Immature natural killer cell (primary cell): Measurements from ENCODE around the gene ABCG2. TPM values are rescaled to one million over a fixed set of nuclear protein-coding genes. Genes with fewer than 3 reads are reported as not detected.
"Not testable (repeated sequence)": the region's sequence is repeated elsewhere in the genome, so short reads cannot be mapped to it uniquely, and the experiment has no call there.

Experiments used
- DNase-seq, 3 donors: peaks; one replicate each; pipeline ENCODE4 v3.0.0; 2022; ENCODE audit warnings: mixed read lengths in 1 of 3
- H3K27ac Mint-ChIP-seq, 6 donors: one replicate each; pipeline ENCODE4 v1.8.0; 2020; ENCODE audit warnings: mixed read lengths in 6 of 6, mild to moderate bottlenecking in 5 of 6, inconsistent platforms in 4 of 6, moderate library complexity in 3 of 6
- H3K27me3 Mint-ChIP-seq, 3 donors: one replicate each; pipeline ENCODE4 v1.8.0; 2020 to 2021; ENCODE audit warnings: low read depth in 3 of 3, mild to moderate bottlenecking in 3 of 3, mixed read lengths in 3 of 3, moderate library complexity in 3 of 3, inconsistent platforms in 1 of 3
- H3K36me3 Mint-ChIP-seq, 3 donors: one replicate each; pipeline ENCODE4 v1.8.0; 2020; ENCODE audit warnings: mixed read lengths in 3 of 3, inconsistent platforms in 2 of 3, mild to moderate bottlenecking in 2 of 3
- H3K4me1 Mint-ChIP-seq, 2 donors: one replicate each; pipeline ENCODE4 v1.8.0; 2020; ENCODE audit warnings: inconsistent platforms in 2 of 2, mild to moderate bottlenecking in 2 of 2, mixed read lengths in 2 of 2, moderate library complexity in 1 of 2
- H3K4me3 Mint-ChIP-seq, 5 donors: one replicate each; pipeline ENCODE4 v1.8.0; 2020; ENCODE audit warnings: mild to moderate bottlenecking in 5 of 5, mixed read lengths in 5 of 5, inconsistent platforms in 3 of 5, moderate library complexity in 3 of 5
- H3K9me3 Mint-ChIP-seq, 6 donors: one replicate each; pipeline ENCODE4 v1.8.0; 2020; ENCODE audit warnings: mild to moderate bottlenecking in 6 of 6, mixed read lengths in 6 of 6, inconsistent platforms in 4 of 6, moderate library complexity in 3 of 6
- polyA plus RNA-seq, 3 donors: library from polyadenylated mRNA; unstranded; fragments of 300-500 nt; fragmentation: Illumina TruSeq; gene quantifications; one replicate each; pipeline ENCODE4 v1.2.3, GENCODE V29; 2021

ABCG2 gene
- polyA plus RNA-seq, 3 donors from 2014 or later, result 0.69 to 2.5 (median 1.3) TPM

DNA sequence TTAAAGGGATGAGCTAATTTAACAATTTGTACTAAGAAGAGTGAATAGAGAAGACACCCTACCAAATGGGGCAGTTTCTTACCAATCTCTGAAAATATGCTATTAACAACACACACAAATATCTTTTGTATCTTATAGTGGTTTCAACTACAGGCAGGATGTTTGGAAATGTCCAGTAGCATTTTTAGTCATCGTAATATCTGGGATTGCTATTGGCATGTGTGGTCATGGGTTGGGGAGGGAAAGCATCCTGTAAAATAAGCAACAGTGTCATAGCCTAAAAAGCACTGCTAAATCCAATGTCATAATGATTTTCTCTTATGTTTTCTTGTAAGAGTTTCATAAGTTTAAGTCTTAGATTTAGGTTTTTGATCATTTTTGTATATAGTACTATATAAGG lies 29.3 kb upstream of the ABCG2 start:
- peaks cover 0 to 4% (median 1%) of the 10 kb centered on the region in 3 donors for H3K27me3 Mint-ChIP-seq
- DNase-seq, result no peak
- peaks cover 0 to 6% of the 10 kb centered on the region in 2 donors for H3K4me1 Mint-ChIP-seq
- no peak overlapping the region for H3K4me3 Mint-ChIP-seq
- H3K9me3 Mint-ChIP-seq, result no peaks in the 10 kb centered on the region
- H3K36me3 Mint-ChIP-seq, result no peaks in the 10 kb centered on the region
- H3K27ac Mint-ChIP-seq, result no peak overlapping the region

DNA sequence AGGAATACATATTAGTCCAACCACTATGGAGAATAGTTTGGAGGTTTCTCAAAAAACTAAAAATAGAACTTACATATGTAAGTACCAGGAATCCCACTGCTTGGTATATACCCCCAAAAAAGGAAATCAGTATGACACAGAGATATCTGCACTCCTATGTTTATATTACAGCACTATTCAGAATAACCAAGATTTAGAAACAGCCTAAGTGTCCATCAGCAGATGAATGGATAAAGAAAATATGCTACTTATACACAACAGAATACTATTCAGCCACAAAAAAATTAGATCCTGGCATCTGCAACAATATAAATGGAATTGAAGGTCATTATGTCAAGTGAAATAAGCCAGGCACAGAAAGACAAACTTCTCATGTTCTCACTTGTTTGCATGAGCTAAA lies 27.5 kb upstream of the ABCG2 start:
- no peak for DNase-seq
- Mint-ChIP-seq H3K9me3 (peaks cover 0 to 1% (median 0%) of the 10 kb centered on the region in 6 donors), H3K27me3 (peaks cover 1 to 4% (median 2%) of the 10 kb centered on the region in 3 donors), H3K27ac (no peak overlapping the region), H3K36me3 (no peaks in the 10 kb centered on the region), H3K4me1 (peaks cover 0 to 12% of the 10 kb centered on the region in 2 donors), H3K4me3 (no peak overlapping the region)

DNA sequence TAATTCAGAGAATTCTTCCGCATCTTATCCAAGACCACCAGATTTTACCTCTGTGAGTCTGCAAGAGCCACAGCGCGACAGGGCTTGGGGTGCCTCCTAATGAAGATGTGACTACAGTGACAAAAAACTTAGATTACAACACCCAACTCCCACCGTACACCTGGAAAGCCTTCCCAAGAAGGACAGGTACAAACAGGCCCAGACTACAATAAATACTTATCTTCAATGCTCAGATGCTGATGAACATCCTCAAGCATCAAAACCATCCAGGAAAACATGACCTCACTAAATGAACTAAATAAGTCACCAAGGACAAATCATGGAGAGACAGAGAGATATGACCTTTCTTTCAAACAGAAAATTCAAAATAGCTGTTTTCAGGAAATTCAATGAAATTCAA lies 20.8 kb upstream of the ABCG2 start:
- Mint-ChIP-seq H3K9me3 (peaks cover 0 to 1% (median 0%) of the 10 kb centered on the region in 6 donors), H3K36me3 (peaks cover 0 to 4% (median 4%) of the 10 kb centered on the region in 3 donors), H3K27ac (no peak overlapping the region), H3K4me1 (peaks cover 0 to 12% of the 10 kb centered on the region in 2 donors), H3K27me3 (peaks cover 1 to 7% (median 3%) of the 10 kb centered on the region in 3 donors), H3K4me3 (no peak overlapping the region)
- no peak for DNase-seq

DNA sequence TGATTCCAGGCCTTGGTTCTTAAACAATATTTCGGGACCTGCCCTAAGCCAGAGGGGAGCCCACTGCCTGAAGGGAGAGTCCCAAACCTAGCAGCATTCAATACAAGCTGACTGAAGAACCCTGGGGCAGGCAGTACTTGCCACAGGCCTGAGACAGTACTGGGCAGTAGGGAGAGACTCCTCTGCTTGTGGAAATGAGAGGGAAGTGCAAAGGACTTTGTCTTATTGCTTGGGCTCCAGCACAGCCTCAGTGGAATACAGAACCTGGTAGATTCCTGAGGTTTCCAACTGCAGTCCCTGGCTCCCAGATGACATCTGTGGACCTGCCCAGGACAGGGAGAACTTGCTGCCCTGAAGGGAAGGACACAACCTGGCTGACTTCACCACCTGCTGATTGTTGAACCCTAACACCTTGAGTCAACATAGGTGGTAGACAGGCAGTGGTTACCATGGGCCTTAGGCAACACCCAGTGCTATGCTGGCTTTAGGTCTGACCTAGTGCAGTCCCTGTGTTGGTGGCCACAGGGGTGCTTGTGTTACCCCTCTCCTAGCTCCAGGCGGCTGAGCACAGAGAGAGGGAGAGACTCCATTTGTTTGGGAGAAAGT lies 20.3 kb upstream of the ABCG2 start:
- peaks cover 3 to 8% (median 3%) of the 10 kb centered on the region in 3 donors for H3K27me3 Mint-ChIP-seq
- no peak overlapping the region for H3K27ac Mint-ChIP-seq

DNA sequence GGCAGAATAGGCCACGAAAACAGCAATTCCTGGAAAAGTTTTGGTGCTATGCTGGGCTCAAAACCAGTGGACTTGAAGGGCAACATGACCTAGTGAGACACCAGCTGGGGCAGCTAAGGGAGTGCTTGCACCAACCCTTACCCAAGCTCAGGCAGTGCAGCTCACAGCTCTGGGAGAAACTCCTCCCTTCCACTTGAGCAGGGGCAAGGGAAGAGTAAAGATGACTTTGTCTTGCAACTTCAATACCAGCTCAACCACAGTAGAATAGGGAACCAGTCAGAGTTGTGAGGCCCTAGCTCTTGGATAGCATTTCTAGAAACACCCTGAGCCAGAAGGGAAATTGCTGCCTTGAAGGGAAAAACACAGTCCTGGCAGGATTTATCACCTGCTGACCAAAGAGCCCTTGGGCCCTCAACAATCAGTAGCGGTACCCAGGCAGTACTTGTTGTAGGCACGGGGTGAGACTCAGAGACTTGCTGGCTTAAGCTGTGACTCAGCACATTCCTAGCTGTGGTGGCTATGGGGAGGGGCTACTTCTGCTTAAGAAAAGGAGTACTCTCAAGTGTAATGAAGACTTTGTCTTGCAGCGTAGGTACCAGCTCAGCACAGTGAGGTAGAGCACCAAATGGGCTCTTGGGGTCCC lies 19.7 kb upstream of the ABCG2 start:
- no peak overlapping the region for H3K4me3 Mint-ChIP-seq
- H3K27ac Mint-ChIP-seq, result no peak overlapping the region
- peaks cover 0 to 9% of the 10 kb centered on the region in 2 donors for H3K4me1 Mint-ChIP-seq
- peaks cover 2 to 8% (median 2%) of the 10 kb centered on the region in 3 donors for H3K27me3 Mint-ChIP-seq
- H3K36me3 Mint-ChIP-seq, result peaks cover 0 to 4% (median 4%) of the 10 kb centered on the region in 3 donors
- DNase-seq, result no peak
- H3K9me3 Mint-ChIP-seq, result peaks cover 0 to 1% (median 0%) of the 10 kb centered on the region in 6 donors

More for the DNA sequence above, 20.3 kb upstream of the ABCG2 start:
- Mint-ChIP-seq H3K36me3 (peaks cover 0 to 4% (median 4%) of the 10 kb centered on the region in 3 donors), H3K4me1 (peaks cover 0 to 12% of the 10 kb centered on the region in 2 donors), H3K4me3 (no peak overlapping the region), H3K9me3 (peaks cover 0 to 1% (median 0%) of the 10 kb centered on the region in 6 donors)
- no peak for DNase-seq

DNA sequence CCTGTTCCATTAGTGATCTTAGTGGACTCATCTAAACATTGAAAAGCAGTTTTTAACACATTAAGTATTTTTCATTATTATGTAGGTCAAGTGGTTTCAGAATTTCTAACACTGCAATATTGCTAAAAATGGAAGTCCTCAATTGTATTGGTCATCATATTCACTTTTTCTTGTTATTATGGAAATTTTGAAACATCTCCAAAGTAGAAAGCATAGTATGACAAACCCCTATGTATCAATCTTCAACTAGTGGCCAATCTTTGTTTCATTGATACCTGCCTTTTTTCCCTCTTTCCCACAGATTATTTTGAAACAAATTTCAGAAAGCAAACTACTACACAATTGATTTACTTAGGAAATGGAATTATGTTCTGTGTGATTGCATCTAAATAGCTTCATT lies 14.5 kb upstream of the ABCG2 start:
- Mint-ChIP-seq H3K27me3 (peaks cover 1 to 2% (median 2%) of the 10 kb centered on the region in 3 donors), H3K9me3 (no peaks in the 10 kb centered on the region), H3K4me1 (no peaks in the 10 kb centered on the region), H3K36me3 (no peaks in the 10 kb centered on the region), H3K4me3 (no peak overlapping the region), H3K27ac (no peak overlapping the region)
- DNase-seq, result no peak

DNA sequence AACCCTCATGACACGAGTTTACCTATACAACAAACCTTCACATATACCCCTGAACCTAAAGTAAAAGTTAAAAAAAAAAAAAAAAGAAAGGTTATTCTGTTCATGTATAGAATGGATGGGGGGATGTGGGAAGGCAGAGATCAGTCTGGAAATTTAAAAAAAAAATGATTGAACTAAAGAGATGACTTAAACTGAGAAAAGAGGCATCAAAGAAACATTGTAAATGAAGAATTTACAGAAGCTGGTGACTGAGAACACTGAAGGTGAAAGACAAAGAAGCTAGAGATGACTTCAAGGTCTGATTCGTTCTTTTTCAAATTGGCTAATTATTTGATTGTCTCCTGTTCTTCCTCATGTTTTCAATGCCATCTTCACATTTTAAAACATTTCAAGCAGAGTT lies 12.8 kb upstream of the ABCG2 start:
- Mint-ChIP-seq H3K9me3 (no peaks in the 10 kb centered on the region), H3K27me3 (peaks cover 1 to 2% (median 2%) of the 10 kb centered on the region in 3 donors), H3K27ac (no peak overlapping the region), H3K4me1 (no peaks in the 10 kb centered on the region), H3K36me3 (no peaks in the 10 kb centered on the region), H3K4me3 (no peak overlapping the region)
- DNase-seq, result no peak

DNA sequence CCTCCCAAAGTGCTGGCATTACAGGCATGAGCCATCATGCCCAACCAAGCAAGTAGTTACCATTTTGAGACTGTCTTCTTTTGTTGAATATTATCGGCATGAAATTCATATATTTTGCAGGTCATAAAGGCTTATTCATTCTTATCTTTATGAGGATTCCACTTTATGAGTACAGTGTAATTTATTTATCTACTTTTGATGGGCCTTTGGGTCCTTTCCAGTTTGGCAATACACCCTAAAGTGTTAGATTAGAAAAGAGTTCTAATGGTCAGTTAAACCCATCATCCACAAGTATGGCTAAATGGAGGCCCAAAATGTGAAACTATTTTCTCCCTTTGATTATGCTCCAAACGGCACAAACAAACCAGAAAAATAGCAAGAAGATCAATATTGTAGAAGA lies 10.9 kb upstream of the ABCG2 start:
- Mint-ChIP-seq H3K4me3 (no peak overlapping the region), H3K27ac (no peak overlapping the region), H3K36me3 (no peaks in the 10 kb centered on the region), H3K27me3 (peaks cover 2 to 5% (median 3%) of the 10 kb centered on the region in 3 donors), H3K4me1 (no peaks in the 10 kb centered on the region), H3K9me3 (no peaks in the 10 kb centered on the region)
- DNase-seq, result no peak

DNA sequence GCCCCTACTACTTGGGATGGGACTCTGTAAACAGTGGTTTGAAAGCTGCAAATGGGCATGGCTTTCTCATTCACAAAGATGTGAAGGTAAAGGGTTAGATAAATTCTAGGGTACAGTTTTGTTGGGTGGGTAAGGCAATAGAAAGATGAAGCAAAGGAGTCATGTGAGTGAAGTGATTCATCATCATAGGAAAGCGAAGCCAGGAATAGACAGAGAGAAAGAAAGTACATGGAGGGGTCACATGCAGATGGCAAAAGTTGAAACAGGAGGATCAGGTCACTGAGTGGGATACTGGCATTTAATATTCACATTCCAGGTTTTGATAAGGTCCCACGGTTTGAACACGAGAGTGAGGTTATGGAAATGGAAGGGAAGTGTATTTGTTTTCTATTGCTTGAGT lies 8.2 kb upstream of the ABCG2 start:
- H3K27ac Mint-ChIP-seq, result no peak overlapping the region
- H3K9me3 Mint-ChIP-seq, result no peaks in the 10 kb centered on the region
- H3K4me1 Mint-ChIP-seq, result no peaks in the 10 kb centered on the region
- peaks cover 0 to 5% (median 0%) of the 10 kb centered on the region in 3 donors for H3K36me3 Mint-ChIP-seq
- H3K4me3 Mint-ChIP-seq, result no peak overlapping the region
- H3K27me3 Mint-ChIP-seq, result peaks cover 1 to 3% (median 3%) of the 10 kb centered on the region in 3 donors
- no peak for DNase-seq

DNA sequence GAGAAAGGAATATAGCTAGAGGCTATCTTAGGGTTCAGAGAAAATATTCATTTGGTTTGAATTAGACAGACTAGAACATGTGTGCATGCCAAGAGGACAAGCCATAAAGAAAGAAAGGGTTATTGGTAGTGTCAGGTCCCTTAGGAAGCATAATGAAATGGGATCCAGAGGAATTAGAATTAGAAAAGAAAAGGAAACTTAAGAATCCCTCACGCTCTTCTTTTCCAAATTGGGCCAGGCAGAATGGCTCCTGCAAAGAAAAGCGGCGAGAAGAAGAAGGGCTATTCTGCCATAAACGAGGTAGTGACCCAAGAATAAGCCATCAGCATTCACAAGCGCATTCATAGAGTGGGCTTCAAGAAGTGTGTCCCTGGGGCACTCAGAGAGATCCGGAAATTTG lies 4.9 kb upstream of the ABCG2 start:
- H3K36me3 Mint-ChIP-seq, result peaks cover 0 to 5% (median 0%) of the 10 kb centered on the region in 3 donors
- peaks cover 7 to 9% of the 10 kb centered on the region in 2 donors for H3K4me1 Mint-ChIP-seq
- H3K27me3 Mint-ChIP-seq, result peaks cover 2 to 9% (median 9%) of the 10 kb centered on the region in 3 donors
- no peak for DNase-seq
- no peak overlapping the region for H3K27ac Mint-ChIP-seq
- no peak overlapping the region for H3K4me3 Mint-ChIP-seq
- no peaks in the 10 kb centered on the region for H3K9me3 Mint-ChIP-seq

DNA sequence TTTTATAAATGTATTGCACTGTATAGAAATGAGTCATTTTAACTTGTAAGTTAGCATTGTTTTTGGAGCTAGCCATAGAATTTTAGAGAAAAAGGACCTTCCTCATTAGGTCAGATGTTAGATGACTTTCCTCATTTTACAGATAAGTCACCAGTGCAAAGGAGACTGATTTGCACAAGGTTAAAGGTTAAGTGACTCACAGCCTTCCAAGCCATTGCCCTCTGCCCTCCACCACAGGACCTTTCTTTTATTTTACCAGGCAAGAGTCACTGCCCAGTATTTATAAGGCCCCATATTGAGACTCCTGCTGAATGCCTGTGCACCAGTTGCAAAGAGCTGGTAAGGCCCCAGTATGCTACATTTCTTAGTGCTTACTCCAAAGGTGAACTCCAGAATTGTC lies 4.2 kb upstream of the ABCG2 start:
- H3K36me3 Mint-ChIP-seq, result peaks cover 0 to 5% (median 0%) of the 10 kb centered on the region in 3 donors
- H3K4me3 Mint-ChIP-seq, result no peak overlapping the region
- peaks cover 11 to 16% of the 10 kb centered on the region in 2 donors for H3K4me1 Mint-ChIP-seq
- no peak for DNase-seq
- H3K9me3 Mint-ChIP-seq, result no peaks in the 10 kb centered on the region
- no peak overlapping the region for H3K27ac Mint-ChIP-seq
- peaks cover 2 to 9% (median 9%) of the 10 kb centered on the region in 3 donors for H3K27me3 Mint-ChIP-seq

DNA sequence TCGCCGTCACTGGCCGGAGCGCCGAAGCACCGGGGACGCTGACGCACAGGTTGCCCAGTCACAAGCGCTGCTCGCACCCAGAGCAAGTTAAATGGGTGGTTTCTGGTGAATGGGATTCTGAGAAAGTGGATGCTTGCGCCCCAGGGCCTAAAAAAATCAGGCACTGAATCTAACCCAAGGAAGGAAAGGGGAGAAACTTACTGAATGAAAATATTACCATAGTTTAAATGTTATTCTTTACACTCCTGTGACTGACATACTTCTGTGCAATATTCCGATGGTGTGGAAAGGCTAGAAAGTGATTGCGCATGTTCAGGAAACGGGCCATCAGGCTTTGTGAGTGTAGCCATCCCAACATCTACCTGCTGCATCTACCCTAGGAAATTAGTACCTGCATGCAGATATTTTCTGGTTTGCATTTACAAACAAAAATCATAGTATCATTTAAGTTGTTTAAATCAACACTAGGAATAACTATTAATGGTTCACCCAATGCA lies 838 bp upstream of the ABCG2 start:
- Mint-ChIP-seq H3K36me3 (peaks cover 0 to 5% (median 0%) of the 10 kb centered on the region in 3 donors), H3K27ac (no peak overlapping the region), H3K4me1 (peaks cover 11 to 19% of the 10 kb centered on the region in 2 donors), H3K9me3 (no peaks in the 10 kb centered on the region), H3K4me3 (peak overlapping the region; percentile 69 to 81 (median 77)), H3K27me3 (peaks cover under 1 to 11% (median 5%) of the 10 kb centered on the region in 3 donors)
- DNase-seq, result no peak

DNA sequence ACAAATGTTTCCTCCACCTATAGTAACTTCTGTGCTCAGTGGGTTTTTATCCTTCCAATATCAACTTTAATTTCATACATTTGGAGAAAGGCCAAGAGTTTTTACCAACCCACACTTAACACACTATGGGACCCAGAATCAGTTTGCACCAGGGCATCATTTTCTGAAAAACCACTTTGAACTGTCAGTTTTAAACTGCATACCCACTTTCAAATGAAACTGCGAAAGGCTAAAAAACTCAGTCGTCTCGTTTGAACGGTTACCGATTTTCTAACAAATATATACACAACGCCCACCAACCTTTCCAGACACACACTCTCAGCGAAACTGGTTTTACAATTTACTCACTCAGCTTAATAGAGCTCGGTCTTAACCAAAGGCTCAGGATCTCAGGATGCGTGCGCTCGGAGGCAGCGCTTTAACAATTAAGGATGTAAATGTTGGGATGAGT lies 376 bp downstream of the ABCG2 start:
- no peaks in the 10 kb centered on the region for H3K36me3 Mint-ChIP-seq
- peak overlapping the region; percentile 60 to 90 (median 75) for H3K4me3 Mint-ChIP-seq
- H3K4me1 Mint-ChIP-seq, result peaks cover 11 to 19% of the 10 kb centered on the region in 2 donors
- no peaks in the 10 kb centered on the region for H3K9me3 Mint-ChIP-seq
- peak overlapping the region in 1 of 6 donors; percentile 57 for H3K27ac Mint-ChIP-seq
- H3K27me3 Mint-ChIP-seq, result peaks cover 0 to 10% (median 5%) of the 10 kb centered on the region in 3 donors
- no peak for DNase-seq

DNA sequence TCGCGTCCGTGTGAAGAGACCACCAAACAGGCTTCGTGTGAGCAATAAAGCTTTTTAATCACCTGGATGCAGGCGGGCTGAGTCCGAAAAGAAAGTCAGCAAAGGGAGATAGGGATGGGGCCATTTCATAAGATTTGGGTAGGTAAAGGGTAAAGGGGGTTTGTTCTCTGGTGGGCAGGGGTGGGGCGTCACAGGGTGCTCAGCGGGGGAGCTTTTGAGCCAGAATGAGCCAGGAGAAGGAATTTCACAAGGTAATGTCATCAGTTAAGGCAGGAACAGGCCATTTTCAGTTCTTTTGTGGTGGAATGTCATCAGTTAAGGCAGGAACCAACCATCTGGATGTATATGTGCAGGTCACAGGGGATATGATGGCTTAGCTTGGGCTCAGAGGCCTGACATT lies 6.1 kb downstream of the ABCG2 start:
- not testable (repeated sequence) for H3K4me3 Mint-ChIP-seq, H3K27ac Mint-ChIP-seq, H3K36me3 Mint-ChIP-seq, H3K4me1 Mint-ChIP-seq, H3K9me3 Mint-ChIP-seq, H3K27me3 Mint-ChIP-seq, DNase-seq
